Measurements from ENCODE around the gene XDH. TPM values are rescaled to one million over a fixed set of nuclear protein-coding genes. Genes with fewer than 3 reads are reported as not detected.

The XDH gene
- total and polyA plus RNA-seq, 8 donors, result 0.14 to 1.3 (median 0.51) TPM

DNA sequence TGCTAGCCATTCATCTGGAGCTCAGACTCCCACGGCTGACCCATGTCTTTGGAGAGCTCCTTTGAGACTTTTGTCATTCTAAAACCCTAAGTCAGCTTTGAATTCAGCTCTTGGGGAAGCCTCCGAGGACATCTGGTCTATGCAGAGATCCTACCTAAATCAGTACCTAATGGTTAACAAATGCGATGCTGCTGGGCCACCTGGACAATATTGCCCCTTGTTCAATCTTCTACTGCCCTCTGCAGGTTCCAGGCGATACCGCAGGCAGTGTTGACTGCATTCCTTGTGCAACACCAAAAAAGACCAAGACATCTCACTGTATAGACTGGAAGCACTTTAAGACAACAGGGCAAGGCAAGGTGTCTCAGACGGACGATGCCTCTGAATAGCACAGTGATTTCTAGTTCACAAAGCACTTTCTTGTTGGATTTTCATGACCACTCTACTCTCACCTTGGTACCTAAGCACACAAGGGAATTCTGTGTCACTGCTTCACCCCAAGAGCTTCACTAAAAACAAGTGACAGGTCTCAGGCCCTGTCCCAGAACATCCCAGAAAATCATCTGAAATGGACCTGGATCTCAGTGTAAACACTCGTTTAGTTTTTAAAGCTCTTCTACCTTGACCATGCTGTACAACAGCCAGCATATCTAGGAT lies 80.9 kb downstream of the XDH start:
- peak; percentile 77 to 99 (median 92) for ATAC-seq
- no peaks in the 10 kb centered on the region for H3K9me3 ChIP-seq
- H3K27me3 ChIP-seq, result no peaks in the 10 kb centered on the region
- 7 to 8% methylated on average over 8 of the region's 8 CpGs for WGBS, 2 donors
- no peaks in the 10 kb centered on the region for H3K4me1 ChIP-seq
- peak; percentile 56 to 89 (median 80) for DNase-seq
- H3K4me3 ChIP-seq, result no peak overlapping the region
- intact Hi-C loops (cut with DNase I), result loop anchor here in 2 of 3 donors (5.0 to 10.0 kb wide), 2 partner anchors 619 to 621 kb away; no protein-coding TSS in a partner anchor
- FAIRE-seq, result no peak
- no peaks in the 10 kb centered on the region for H3K36me3 ChIP-seq
- TF ChIP-seq CTCF (IDR thresholded peaks at IDR 0.05), result peak; percentile 77 to 91 (median 82)
- H3K27ac ChIP-seq, result no peak overlapping the region

GRCh38 chr2:31333046-31333445 lies 81.5 kb downstream of the XDH start:
- Histone ChIP-seq H3K4me3 (no peak overlapping the region), H3K27me3 (no peaks in the 10 kb centered on the region), H3K27ac (no peak overlapping the region), H3K36me3 (no peaks in the 10 kb centered on the region), H3K4me1 (no peaks in the 10 kb centered on the region), H3K9me3 (no peaks in the 10 kb centered on the region)
- intact Hi-C loops (cut with DNase I), result loop anchor here in 2 of 3 donors (5.0 to 10.0 kb wide), 2 partner anchors 618 to 621 kb away; no protein-coding TSS in a partner anchor
- no peak for DNase-seq
- no peak for TF ChIP-seq CTCF (IDR thresholded peaks at IDR 0.05)
- FAIRE-seq, result no peak
- WGBS, 2 donors, result 59 to 64% methylated on average over 5 of the region's 5 CpGs
- ATAC-seq, result no peak

DNA sequence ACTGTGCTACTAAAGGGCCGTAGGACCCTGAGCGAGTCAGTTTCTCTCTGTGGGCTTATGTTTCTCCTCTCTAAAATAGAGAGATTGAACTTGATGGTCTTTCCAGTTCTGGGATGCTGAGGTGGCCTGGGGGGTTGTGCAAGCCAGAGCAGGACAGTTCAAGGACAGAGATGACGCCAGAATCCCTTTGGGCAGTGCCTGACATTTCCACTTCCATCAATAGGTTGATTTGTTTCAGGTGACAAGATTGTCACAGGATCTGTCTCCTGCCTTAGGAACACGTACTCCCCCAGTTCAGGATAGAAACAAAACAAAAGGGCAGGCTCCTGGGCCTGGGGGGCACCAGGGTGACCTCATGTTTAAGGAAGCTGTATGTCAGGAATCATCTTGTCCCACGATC lies 82.0 kb downstream of the XDH start:
- no peaks in the 10 kb centered on the region for H3K27me3 ChIP-seq
- H3K27ac ChIP-seq, result no peak overlapping the region
- 53 to 71% methylated on average over 5 of the region's 5 CpGs for WGBS, 2 donors
- H3K9me3 ChIP-seq, result no peaks in the 10 kb centered on the region
- DNase-seq (no peak), ATAC-seq (no peak), FAIRE-seq (no peak)
- no peak for TF ChIP-seq CTCF (IDR thresholded peaks at IDR 0.05)
- no peaks in the 10 kb centered on the region for H3K4me1 ChIP-seq
- no peaks in the 10 kb centered on the region for H3K36me3 ChIP-seq
- intact Hi-C loops (cut with DNase I), result loop anchor here in 2 of 3 donors (5.0 to 10.0 kb wide), 2 partner anchors 618 to 620 kb away; no protein-coding TSS in a partner anchor
- no peak overlapping the region for H3K4me3 ChIP-seq

DNA sequence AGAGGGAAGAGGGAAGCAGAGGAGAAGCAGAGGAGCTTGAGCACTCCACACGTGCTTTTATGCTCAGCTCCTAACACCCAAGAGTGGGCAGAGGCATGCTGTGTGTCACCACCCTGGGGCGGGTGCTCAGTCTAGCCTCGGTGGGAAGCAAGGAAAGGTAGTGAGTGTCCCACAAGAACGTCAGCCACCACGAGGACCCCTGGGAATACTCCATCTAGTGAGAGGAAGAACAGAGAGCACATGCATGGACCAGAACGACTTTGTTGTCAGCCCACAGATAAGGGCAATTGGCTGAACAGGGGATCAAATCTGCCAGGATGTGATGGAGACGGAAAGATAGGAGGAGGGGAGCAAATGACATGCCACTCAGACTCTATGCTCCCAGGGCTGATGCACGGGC lies 83.4 kb downstream of the XDH start:
- Histone ChIP-seq H3K9me3 (no peaks in the 10 kb centered on the region), H3K27me3 (no peaks in the 10 kb centered on the region), H3K36me3 (no peaks in the 10 kb centered on the region), H3K4me1 (no peaks in the 10 kb centered on the region), H3K27ac (no peak overlapping the region), H3K4me3 (no peak overlapping the region)
- no peak for TF ChIP-seq CTCF (IDR thresholded peaks at IDR 0.05)
- FAIRE-seq (no peak), ATAC-seq (no peak), DNase-seq (no peak)
- intact Hi-C loops (cut with DNase I), result loop anchor here in 2 of 3 donors (5.0 to 10.0 kb wide), 2 partner anchors 616 to 619 kb away; no protein-coding TSS in a partner anchor
- 47 to 51% methylated on average over 8 of the region's 8 CpGs for WGBS, 2 donors

- no peak for TF ChIP-seq CTCF (IDR thresholded peaks at IDR 0.05)
- FAIRE-seq, result no peak
- no peak for DNase-seq
- no peak for ATAC-seq
- Histone ChIP-seq H3K4me1 (no peaks in the 10 kb centered on the region), H3K27ac (no peak overlapping the region), H3K36me3 (no peaks in the 10 kb centered on the region), H3K9me3 (no peaks in the 10 kb centered on the region), H3K27me3 (no peaks in the 10 kb centered on the region), H3K4me3 (no peak overlapping the region)
- intact Hi-C loops (cut with DNase I), result no loop called here
- WGBS, 2 donors, result 55 to 62% methylated on average over 2 of the region's 2 CpGs
These were observed 85.4 kb downstream of the XDH start for GRCh38 chr2:31329081-31329625.

Data from pancreas (tissue), 10 donors.